ENCODE data around the gene HIVEP3. TPM values are rescaled to one million over a fixed set of nuclear protein-coding genes. Genes with fewer than 3 reads are reported as not detected.

HIVEP3 gene
- total and polyA plus RNA-seq, 2 donors (not counting 1 experiment from before 2014, with no cell fraction given) = 2.0 to 5.1 TPM

- H3K9me3 Mint-ChIP-seq (ENCODE audit: insufficient read depth) = no peaks in the 10 kb centered on the region
- peaks cover 7% of the 10 kb centered on the region for H3K4me1 Mint-ChIP-seq
- Histone ChIP-seq H3K4me1 (ENCODE audit: control insufficient read depth in 2 of 2, insufficient read depth in 2 of 2, low read length in 2 of 2) (peaks cover 6 to 7% of the 10 kb centered on the region in 2 donors), H3K9me3 (ENCODE audit: control extremely low read depth in 1 of 3, control insufficient read depth in 2 of 3, insufficient read depth in 1 of 3, low read length in 2 of 3) (peaks cover 0 to 3% (median 0%) of the 10 kb centered on the region in 3 donors), H3K4me3 (ENCODE audit: control extremely low read depth in 1 of 5, extremely low read depth in 1 of 5, insufficient read depth in 1 of 5, low read depth in 2 of 5, low read length in 4 of 5) (no peak overlapping the region), H3K27ac (ENCODE audit: low read length in 2 of 2) (no peak overlapping the region), H2AFZ (ENCODE audit: insufficient read depth, low read depth, low read length, poor library complexity, severe bottlenecking) (no peak overlapping the region), H3K4me2 (replicated peaks; ENCODE audit: low read depth, low read length, poor library complexity, severe bottlenecking) (no peak overlapping the region), H4K20me1 (ENCODE audit: control insufficient read depth, insufficient read depth, low read length, poor library complexity, severe bottlenecking) (no peaks in the 10 kb centered on the region), H3K36me3 (replicated peaks in 1 of 2; ENCODE audit: control extremely low read depth in 1 of 2, control insufficient read depth in 1 of 2, extremely low read depth in 1 of 2, insufficient read depth in 2 of 2, low read length in 1 of 2) (no peaks in the 10 kb centered on the region), H3K27me3 (replicated peaks in 1 of 4; ENCODE audit: control extremely low read depth in 1 of 4, control insufficient read depth in 3 of 4, insufficient read depth in 4 of 4, low read length in 3 of 4) (no peaks in the 10 kb centered on the region), H3K79me2 (ENCODE audit: control insufficient read depth, insufficient read depth, low read length) (no peaks in the 10 kb centered on the region), H3K9ac (ENCODE audit: low read length) (no peak overlapping the region)
- no peak for TF ChIP-seq EZH2 (IDR thresholded peaks at IDR 0.05; ENCODE audit: borderline replicate concordance, insufficient read depth, low read depth, low read length, poor library complexity, severe bottlenecking)
- TF ChIP-seq CTCF (IDR thresholded peaks at IDR 0.05) = no peak
- H3K4me3 Mint-ChIP-seq = no peak overlapping the region
- 94% methylated on average over 2 of the region's 2 CpGs for WGBS (ENCODE audit: insufficient coverage)
- H3K27me3 Mint-ChIP-seq = peaks cover 3% of the 10 kb centered on the region
- intact Hi-C loops (cut with micrococcal nuclease) = no loop called here
- POLR2A ChIA-PET = interaction anchor here (0.5 kb wide), 1 partner anchor 313 kb away, joined by 4 read pairs; no protein-coding TSS in a partner anchor
- CTCF ChIA-PET = no interaction called here
- no peak overlapping the region for H3K27ac Mint-ChIP-seq
- ATAC-seq (ENCODE audit: low read depth) (no peak), DNase-seq (no peak)
These were observed 71.0 kb downstream of the HIVEP3 start for GRCh38 chr1:41847733-41848132.

- peaks cover 4 to 5% of the 10 kb centered on the region in 2 donors for H3K4me1 ChIP-seq (ENCODE audit: control insufficient read depth in 2 of 2, insufficient read depth in 2 of 2, low read length in 2 of 2)
- H3K36me3 ChIP-seq (replicated peaks in 1 of 2; ENCODE audit: control extremely low read depth in 1 of 2, control insufficient read depth in 1 of 2, extremely low read depth in 1 of 2, insufficient read depth in 2 of 2, low read length in 1 of 2) = no peaks in the 10 kb centered on the region
- no peak overlapping the region for H3K4me3 ChIP-seq (ENCODE audit: control extremely low read depth in 1 of 5, extremely low read depth in 1 of 5, insufficient read depth in 1 of 5, low read depth in 2 of 5, low read length in 4 of 5)
- no peak overlapping the region for H3K4me3 Mint-ChIP-seq
- H3K79me2 ChIP-seq (ENCODE audit: control insufficient read depth, insufficient read depth, low read length) = no peaks in the 10 kb centered on the region
- no peak overlapping the region for H3K9ac ChIP-seq (ENCODE audit: low read length)
- no peaks in the 10 kb centered on the region for H4K20me1 ChIP-seq (ENCODE audit: control insufficient read depth, insufficient read depth, low read length, poor library complexity, severe bottlenecking)
- H3K9me3 Mint-ChIP-seq (ENCODE audit: insufficient read depth) = no peaks in the 10 kb centered on the region
- H3K27ac ChIP-seq (ENCODE audit: low read length in 2 of 2) = no peak overlapping the region
- TF ChIP-seq EZH2 (IDR thresholded peaks at IDR 0.05; ENCODE audit: borderline replicate concordance, insufficient read depth, low read depth, low read length, poor library complexity, severe bottlenecking) (no peak), CTCF (IDR thresholded peaks at IDR 0.05) (no peak)
- DNase-seq (no peak), ATAC-seq (ENCODE audit: low read depth) (no peak)
- H3K4me1 Mint-ChIP-seq = peaks cover 7% of the 10 kb centered on the region
- H3K27ac Mint-ChIP-seq = no peak overlapping the region
- 57% methylated on average over 1 of the region's 3 CpGs for WGBS (ENCODE audit: insufficient coverage)
- POLR2A ChIA-PET = no interaction called here
- H3K4me2 ChIP-seq (replicated peaks; ENCODE audit: low read depth, low read length, poor library complexity, severe bottlenecking) = no peak overlapping the region
- H3K9me3 ChIP-seq (ENCODE audit: control extremely low read depth in 1 of 3, control insufficient read depth in 2 of 3, insufficient read depth in 1 of 3, low read length in 2 of 3) = peaks cover 0 to 2% (median 0%) of the 10 kb centered on the region in 3 donors
- peaks cover 3% of the 10 kb centered on the region for H3K27me3 Mint-ChIP-seq
- H3K27me3 ChIP-seq (replicated peaks in 1 of 4; ENCODE audit: control extremely low read depth in 1 of 4, control insufficient read depth in 3 of 4, insufficient read depth in 4 of 4, low read length in 3 of 4) = no peaks in the 10 kb centered on the region
- CTCF ChIA-PET = no interaction called here
- no peak overlapping the region for H2AFZ ChIP-seq (ENCODE audit: insufficient read depth, low read depth, low read length, poor library complexity, severe bottlenecking)
- intact Hi-C loops (cut with micrococcal nuclease) = no loop called here
These were observed 71.9 kb downstream of the HIVEP3 start for GRCh38 chr1:41846625-41847405.
